ES-I3 (cell line): ENCODE measurements around the gene CRLF2.
"Not testable (repeated sequence)": the region's sequence is repeated elsewhere in the genome, so short reads cannot be mapped to it uniquely, and the experiment has no call there.

Experiments used
- H3K36me3 ChIP-seq: 2 replicates; pipeline ENCODE4 v1.6.1; 2013; ENCODE audit warnings: mild to moderate bottlenecking, low read length, control low read depth, moderate library complexity; ENCODE audit not compliant: insufficient read depth
- H3K4me1 ChIP-seq: 2 replicates; pipeline ENCODE4 v1.6.1; 2013; ENCODE audit warnings: mild to moderate bottlenecking, control low read depth, low read length; ENCODE audit not compliant: insufficient read depth
- H3K9ac ChIP-seq: 2 replicates; pipeline ENCODE4 v1.6.1; 2013; ENCODE audit warnings: low read depth, mild to moderate bottlenecking, low read length, moderate library complexity
- H3K9me3 ChIP-seq: 2 replicates; pipeline ENCODE4 v1.6.1; 2013; ENCODE audit warnings: mild to moderate bottlenecking, low read length, moderate library complexity; ENCODE audit not compliant: control insufficient read depth, insufficient read depth

The CRLF2 gene

DNA sequence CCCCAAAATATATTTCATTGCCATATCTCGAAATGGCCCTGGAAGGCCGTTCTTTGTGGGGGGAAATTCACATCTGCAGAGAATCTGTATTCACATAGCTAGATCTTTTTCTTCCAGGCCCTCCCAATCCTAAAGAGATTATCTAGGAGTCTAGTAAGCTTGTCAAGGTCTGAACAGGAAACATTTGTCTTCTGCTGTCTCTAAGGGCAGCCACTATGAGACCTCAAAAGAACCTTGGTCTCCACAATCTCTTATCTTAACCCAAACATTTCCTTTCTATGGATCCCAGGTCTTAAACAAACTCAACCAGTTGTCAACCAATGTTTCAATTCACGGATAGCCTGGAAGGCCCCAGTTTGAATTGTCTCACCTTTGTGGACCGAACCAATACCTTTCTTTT, 45.0 kb downstream of the CRLF2 start:
- H3K36me3 ChIP-seq = no peaks in the 10 kb centered on the region
- H3K9ac ChIP-seq = no peak overlapping the region
- no peaks in the 10 kb centered on the region for H3K9me3 ChIP-seq
- peaks cover 2% of the 10 kb centered on the region; the same call in 1 of the 2 replicates for H3K4me1 ChIP-seq

DNA sequence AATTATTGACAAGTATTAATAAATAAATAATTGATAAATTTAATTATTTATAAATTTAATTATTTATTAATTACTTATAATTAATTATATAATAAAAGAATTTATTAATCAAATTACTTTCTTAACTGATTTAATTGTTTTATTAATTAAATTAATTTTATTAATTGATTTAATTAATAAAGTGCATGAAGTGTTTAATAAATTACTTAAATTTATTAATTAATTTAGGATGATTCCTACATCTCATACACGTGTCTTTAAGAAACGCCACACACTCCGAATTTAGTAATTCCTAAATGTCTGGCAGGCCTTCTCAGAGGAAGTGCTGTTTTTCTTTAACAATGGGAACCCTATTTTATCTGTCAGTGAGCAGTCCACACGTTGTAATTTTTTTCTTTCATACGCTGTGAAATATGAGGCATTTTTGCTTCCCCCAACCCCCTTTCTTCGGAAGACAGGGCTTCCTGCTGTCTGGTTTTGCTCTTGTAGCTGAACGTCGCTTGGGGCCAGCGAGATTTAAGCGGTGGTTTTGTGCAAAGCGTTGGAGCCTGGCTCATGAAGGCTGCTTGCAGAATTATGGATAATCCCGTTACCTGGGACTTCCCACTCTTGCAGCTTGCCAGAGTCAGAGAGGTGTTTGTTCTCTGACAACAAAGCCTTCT, 46.8 kb downstream of the CRLF2 start:
- no peaks in the 10 kb centered on the region for H3K36me3 ChIP-seq

DNA sequence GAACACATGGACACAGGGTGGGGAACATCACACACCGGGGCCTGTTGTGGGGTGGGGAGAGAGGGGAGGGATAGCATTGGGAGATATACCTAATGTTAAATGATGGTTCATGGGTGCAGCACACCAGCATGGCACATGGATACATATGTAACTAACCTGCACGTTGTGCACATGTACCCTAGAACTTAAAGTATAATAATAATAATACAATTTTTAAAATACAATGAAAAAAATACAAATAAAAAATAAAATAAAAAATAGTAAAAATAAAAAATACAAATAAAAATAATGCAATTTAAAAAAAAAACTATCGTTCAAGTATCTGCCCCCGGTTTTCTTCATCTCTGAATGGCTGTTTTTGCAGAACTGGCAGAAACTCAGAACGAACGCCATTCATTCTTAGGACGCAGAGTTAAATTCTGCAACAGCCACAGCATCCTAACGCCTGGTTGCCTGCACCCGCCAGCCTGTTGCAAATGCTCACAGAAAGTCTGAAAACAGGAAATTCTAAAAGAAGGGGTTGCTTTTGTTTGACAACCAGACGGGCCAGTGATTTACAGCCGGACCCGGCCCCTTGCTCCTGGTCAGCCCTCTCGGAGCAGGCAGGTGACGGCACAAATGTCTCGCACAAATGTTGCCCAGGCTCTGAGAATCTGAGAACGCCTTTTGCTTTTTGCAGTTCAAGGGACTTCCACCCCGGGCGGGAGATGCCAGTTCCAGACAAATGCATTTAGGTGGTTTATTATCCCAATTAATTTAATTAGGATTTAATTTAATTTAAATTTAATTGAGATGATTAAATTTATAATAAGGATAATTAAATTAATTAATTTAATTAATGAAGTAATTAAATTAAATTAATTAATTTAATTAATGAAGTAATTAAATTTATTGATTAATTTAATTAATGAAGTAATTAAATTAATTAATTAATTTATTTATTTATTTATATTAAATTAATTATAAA, 47.8 kb downstream of the CRLF2 start:
- Histone ChIP-seq H3K36me3 (no peaks in the 10 kb centered on the region), H3K4me1 (no peaks in the 10 kb centered on the region), H3K9me3 (no peaks in the 10 kb centered on the region), H3K9ac (no peak overlapping the region)

More for the DNA sequence above, 46.8 kb downstream of the CRLF2 start:
- Histone ChIP-seq H3K9me3 (no peaks in the 10 kb centered on the region), H3K9ac (no peak overlapping the region), H3K4me1 (no peaks in the 10 kb centered on the region)

DNA sequence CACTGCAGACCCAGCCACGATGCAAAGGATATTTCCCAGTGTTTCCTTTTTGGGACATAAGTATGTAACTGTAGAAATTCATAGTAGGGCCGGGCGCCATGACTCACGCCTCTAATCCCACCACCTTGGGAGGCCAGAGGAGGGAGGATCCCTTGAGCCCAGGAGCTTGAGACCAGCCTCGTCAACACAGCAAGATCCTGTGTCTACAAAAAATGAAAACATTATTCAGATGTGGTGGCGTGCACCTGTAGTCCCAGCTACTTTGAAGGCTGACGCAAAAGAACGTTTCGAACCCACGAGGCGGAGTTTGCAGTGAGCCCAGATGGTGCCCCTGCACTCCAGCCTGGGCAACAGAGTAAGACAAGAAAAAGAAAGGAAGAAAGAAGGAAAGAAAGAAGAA, 49.2 kb downstream of the CRLF2 start:
- Histone ChIP-seq H3K9ac (no peak overlapping the region), H3K4me1 (no peaks in the 10 kb centered on the region), H3K9me3 (no peaks in the 10 kb centered on the region), H3K36me3 (no peaks in the 10 kb centered on the region)

DNA sequence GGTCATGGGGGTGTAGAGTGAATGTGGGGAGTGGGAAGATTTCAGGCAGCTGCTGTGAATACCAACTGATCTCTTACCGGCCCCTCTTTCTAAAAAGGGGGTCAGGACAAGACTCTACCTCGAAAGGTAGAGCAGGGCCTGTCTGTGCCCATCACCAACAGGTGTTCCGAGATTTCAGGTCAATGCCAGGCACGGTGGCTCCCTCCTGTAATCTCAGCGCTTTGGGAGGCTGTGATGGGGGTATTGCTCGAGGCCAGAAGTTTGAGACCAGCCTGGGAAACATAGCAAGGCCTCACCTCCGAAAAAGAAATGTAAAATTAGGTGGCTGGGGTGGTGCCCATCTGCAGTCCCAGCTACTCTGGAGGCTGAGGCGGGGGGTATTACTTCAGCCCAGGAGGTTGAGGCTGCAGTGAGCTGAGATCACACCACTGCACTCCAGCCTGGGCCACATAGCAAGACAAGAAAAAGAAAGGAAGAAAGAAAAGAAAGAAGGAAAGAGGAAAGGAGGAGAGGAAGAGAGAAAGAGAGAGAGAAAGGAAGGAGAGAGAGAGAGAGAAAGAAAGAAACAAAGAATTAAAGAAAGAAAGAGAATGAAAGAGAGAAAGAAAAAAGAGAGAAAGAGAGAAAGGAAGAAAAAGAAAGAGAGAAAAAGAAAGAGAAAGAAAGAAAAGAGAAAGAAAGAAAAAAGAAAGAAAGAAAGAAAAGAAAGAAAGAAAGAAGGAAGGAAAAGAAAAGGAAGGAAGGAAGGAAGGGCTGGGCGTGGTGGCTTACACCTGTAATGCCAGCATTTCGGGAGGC, 50.1 kb downstream of the CRLF2 start:
- Histone ChIP-seq H3K4me1 (no peaks in the 10 kb centered on the region), H3K9ac (no peak overlapping the region), H3K36me3 (no peaks in the 10 kb centered on the region), H3K9me3 (no peaks in the 10 kb centered on the region)

DNA sequence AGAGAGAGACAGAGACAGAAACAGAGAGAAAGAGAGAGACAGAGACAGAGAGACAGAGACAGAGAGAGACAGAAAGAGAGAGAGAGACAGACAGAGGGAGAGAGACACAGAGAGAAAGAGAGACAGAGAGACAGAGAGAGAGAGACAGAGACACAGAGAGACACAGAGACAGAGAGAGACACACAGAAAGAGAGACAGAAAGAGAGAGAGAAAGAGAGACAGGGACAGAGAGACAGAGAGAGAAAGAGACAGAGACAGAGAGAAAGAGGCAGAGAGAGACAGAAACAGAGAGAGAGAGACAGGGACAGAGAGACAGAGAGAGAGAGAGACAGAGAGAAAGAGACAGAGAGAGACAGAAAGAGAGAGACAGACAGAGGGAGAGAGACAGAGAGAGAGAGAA, 52.9 kb downstream of the CRLF2 start:
- H3K4me1 ChIP-seq = no peaks in the 10 kb centered on the region

DNA sequence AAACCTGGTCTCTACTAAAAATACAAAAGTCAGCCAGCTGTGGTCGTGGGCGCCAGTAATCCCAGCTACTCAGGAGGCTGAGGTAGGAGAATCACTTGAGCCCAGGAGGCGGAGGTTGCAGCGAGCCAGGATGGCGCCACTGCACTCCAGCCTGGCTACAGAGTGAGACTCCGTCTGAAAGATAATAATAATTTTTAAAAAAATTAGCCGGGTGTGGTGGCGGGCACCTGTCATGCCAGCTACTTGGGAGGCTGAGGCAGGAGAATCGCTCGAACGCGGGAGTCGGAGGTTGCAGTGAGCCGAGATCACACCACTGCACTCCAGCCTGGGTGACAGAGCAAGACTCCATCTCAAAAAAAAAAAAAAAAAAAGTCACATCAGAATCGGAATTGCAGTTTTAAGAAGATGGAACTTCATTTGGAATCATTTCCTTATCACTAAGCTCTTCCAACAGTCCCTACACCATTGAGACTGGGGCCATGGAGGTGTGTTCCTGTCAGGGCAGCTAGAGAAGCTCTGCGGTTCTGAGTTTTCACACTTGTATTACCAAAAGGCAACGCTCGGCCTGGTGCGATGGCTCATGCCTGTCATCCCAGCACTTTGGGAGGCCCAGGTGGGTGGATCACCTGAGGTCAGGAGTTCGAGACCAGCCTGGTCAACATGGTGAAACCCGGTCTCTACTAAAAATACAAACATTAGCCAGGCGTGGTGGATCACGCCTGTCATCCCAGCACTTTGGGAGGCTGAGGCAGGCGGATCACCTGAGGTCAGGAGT, 55.6 kb downstream of the CRLF2 start:
- H3K9ac ChIP-seq, H3K36me3 ChIP-seq, H3K9me3 ChIP-seq, H3K4me1 ChIP-seq: not testable (repeated sequence)

More for the DNA sequence above, 52.9 kb downstream of the CRLF2 start:
- no peaks in the 10 kb centered on the region for H3K9me3 ChIP-seq
- no peak overlapping the region for H3K9ac ChIP-seq
- H3K36me3 ChIP-seq = no peaks in the 10 kb centered on the region

DNA sequence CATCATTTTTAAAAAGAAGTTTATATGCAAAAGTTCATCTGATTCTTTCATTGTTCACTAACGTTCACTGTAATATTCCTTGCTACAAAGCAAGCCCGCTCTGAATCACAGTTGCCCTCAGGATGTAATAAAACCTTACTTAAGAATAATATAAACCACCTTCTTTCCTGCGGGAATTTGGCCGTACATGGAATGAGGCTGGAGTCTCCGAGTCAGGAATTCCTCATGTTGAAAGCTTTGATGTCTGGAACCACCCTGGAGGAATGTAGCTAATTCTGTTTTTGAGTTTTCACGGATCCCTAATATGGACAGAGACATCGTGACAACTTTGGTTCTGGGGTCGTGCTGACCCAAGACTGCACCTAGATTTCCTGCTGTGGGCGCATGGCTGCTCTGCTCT, 58.5 kb downstream of the CRLF2 start:
- H3K36me3 ChIP-seq = no peaks in the 10 kb centered on the region
- H3K9ac ChIP-seq = no peak overlapping the region
- H3K4me1 ChIP-seq = 0 out of 2 replicates have a peak, but pooled peaks cover 2% of the 10 kb centered on the region
- H3K9me3 ChIP-seq = no peaks in the 10 kb centered on the region

DNA sequence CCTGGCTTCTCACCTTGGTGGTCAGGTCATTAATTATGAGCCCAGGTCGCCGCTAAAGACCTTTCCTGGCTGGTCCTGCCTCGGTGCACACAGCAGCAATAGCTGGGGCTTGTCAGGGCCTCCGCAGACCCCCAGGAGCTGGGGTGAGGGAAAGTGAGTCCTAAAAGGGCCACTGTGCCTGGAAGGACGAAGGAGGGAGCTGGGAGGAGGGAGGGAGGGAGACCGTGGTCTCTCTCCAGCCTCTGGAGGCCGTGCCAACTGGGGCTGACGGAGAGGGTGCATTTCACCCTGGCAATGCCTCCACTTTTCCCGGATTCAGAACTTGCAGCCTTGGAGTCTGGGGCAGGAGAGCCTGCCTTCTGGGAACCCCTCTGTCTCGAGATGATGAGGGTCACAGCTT, 60.4 kb downstream of the CRLF2 start:
- no peak overlapping the region for H3K9ac ChIP-seq
- H3K36me3 ChIP-seq = no peaks in the 10 kb centered on the region
- H3K4me1 ChIP-seq = 0 out of 2 replicates have a peak, but pooled peaks cover 2% of the 10 kb centered on the region
- no peaks in the 10 kb centered on the region for H3K9me3 ChIP-seq

DNA sequence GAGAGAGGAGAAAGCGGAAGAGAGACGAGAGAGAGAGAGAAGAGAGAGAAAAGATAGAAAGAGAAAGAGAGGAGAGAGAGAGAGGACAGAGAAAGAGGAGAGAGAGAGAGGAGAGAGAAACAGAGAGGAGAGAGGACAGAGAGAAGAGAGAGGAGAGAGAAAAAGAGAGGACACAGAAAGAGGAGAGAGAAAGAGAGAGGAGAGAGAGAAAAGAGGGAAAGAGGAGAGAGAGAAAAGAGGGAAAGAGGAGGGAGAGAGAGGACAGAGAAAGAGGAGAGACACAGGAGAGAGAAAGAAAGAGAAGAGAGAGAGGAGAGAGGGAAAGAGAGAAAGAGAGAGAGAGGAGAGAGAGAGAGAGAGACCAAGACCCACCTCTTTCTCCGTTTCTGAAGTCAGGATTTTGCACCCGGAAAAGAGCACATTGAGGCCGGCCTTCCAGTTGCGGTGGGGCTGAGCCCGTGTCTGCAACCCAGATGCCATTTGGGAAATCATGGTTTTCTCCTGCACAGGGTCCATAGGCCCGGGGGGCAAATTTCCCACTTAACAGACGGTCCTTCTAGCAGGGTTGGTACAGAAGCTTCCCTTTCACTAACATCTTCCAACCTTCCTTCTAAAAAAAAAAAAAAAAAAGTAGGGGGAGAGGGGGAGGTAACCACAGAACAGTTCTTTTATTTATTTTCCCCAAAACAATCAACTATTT, 60.9 kb downstream of the CRLF2 start:
- no peaks in the 10 kb centered on the region for H3K36me3 ChIP-seq
- no peak overlapping the region for H3K9ac ChIP-seq
- 0 out of 2 replicates have a peak, but pooled peaks cover 2% of the 10 kb centered on the region for H3K4me1 ChIP-seq
- H3K9me3 ChIP-seq = no peaks in the 10 kb centered on the region

DNA sequence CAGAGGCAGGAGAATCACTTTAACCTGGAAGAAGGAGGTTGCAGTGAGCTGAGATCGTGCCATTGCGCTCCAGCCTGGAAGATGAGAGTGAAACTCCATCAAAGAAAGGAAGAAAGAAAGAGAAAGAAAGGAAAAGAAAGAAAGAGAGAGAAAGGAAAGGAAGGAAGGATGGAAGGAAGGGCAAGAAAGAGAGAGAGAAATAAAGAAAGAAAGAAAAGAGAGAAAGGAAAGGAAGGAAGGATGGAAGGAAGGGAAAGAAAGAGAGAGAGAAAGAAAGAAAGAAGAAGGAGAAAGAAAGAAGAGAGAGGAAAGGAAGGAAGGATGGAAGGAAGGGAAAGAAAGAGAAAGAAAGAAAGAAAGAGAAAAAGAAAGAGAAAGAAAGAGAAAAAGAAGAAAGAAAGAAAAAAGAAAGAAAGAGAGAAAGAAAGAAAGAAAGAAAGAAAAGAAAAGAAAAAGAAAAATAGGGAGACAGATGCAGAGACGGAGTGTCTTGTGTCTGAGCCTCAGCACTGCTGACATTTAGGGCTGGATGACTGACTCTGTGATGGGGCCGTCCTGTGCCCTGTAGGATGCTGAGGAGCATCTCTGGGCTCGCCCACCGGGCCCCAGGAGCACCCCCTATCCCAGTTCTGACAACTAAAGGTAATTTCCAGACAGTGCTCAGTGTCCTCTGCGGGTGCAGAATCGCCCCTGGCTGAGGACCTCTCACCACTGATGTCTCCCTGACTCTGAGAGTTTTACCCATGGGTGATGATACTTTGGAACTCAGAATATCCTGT, 61.7 kb downstream of the CRLF2 start:
- no peaks in the 10 kb centered on the region for H3K36me3 ChIP-seq
- H3K9ac ChIP-seq = no peak overlapping the region
- H3K4me1 ChIP-seq = 0 out of 2 replicates have a peak, but pooled peaks cover 2% of the 10 kb centered on the region
- H3K9me3 ChIP-seq = no peaks in the 10 kb centered on the region

DNA sequence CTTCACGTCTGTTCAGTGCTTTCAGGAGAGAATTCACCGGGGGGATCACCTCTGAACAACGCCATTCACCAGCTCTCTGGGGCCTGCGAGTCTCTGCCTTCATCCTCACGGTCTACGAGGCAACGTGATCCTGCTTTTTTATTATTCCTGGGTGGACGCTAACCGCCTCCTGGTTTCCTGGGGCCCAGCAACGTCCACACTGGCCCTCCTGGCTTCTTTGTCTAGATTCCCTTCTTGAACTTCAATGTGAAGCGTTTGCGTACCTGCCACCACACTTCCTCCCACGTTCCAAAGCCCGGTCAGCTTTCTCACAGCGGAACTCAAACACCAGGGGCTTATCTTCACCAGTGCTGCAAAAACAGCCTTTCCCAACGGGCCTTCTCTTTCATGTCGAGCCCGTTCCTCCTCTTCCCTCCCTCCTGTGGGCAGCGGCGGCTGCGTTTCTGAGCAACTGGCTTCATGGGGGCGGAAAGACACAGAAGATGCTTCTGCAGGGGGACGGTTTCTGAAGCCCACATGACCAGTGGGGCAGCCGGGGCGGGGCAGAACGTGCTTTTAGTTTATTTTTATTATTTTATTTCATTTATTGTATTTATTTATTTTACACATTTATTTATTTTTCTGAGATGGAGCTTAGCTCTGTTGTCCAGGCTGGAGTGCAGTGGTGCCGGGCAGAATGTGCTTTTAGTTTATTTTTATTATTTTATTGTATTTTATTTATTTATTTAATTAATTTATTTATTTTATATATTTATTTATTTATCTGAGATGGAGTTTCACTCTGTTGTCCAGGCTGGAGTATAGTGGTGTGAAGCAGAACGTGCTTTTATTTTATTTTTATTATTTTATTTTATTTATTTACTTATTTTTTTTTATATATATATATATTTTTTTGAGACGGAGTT, 64.6 kb downstream of the CRLF2 start:
- Histone ChIP-seq H3K36me3 (no peaks in the 10 kb centered on the region), H3K4me1 (0 out of 2 replicates have a peak, but pooled peaks cover 2% of the 10 kb centered on the region), H3K9me3 (no peaks in the 10 kb centered on the region), H3K9ac (no peak overlapping the region)
